ENCODE data around the gene CCNK. TPM values are rescaled to one million over a fixed set of nuclear protein-coding genes. Genes with fewer than 3 reads are reported as not detected.

CCNK gene
- total and polyA plus RNA-seq, 10 donors, result 11.8 to 58.3 (median 39.8) TPM

DNA sequence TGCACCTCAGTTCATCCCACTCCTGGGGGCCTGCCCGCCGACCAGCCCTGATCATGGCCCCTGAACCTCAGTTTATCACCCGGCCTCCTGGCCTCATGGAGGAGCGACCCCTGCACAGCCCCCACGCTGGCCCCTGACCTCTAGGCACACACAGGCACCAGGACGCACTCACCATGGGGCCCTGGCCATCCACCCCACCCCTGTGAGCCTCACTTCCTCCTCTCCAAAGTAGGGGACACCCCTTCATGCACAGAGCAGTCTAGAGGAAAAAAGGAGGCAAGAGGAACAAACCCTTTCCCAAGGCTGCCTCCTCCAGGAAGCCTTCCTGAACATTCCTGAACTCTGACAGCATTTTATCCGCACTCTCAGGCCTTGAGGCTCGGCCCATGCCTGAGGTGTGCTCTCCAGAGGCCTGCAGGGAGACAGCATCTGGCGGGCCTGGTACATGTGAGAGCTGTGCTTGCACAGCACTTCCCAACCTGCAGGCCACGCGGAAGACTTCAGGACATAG lies 39.4 kb downstream of the CCNK start:
- WGBS, 5 donors, result 77 to 98% (median 90%) methylated on average over 11 of the region's 11 CpGs
- peaks cover 7 to 47% (median 26%) of the 10 kb centered on the region in 6 donors for H3K4me1 ChIP-seq

DNA sequence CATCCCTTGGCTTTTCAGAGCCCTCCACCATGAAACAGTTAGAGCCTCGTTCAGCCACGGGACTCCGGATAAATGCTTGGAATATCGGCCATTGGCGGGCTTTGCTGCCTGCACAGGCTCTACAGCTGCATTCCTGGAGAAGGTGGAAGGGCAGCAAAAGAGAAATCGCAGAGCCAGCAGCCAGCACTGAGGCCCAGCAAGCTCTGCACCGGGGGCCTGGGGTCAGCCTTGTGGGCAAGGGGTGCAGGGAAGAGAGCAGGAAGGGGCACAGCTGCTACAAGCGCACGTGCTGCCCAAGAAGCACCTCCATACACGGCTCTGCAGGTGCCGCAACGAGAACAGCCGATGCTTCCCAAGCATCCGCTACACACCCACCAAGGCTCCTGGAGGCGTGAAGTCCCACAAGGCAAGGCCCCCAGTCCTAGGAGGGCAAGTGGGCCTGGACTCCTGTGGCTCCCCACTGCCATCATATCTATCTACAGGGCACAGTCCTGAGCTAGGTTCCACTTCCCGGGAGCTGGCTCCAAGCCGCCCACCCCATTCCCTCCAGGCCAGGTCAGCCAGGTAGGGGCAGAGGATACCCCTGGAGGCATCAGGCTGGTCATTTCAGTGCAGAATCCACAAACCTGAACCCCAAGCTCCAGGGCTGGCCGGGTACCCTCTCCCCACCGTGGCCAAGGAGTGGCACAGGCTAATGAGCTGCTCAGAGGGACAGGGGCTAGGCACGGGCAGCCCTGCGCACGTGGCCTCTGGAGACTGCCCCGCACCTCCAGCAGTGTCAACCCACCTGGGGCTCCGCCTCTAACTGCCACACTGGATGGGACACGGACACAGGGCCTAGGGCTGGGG lies 40.2 kb downstream of the CCNK start:
- intact Hi-C loops (cut with DNase I; ENCODE audit: low total_unique reads), result no loop called here
- H3K4me3 ChIP-seq, result no peak overlapping the region
- peak overlapping the region in 1 of 8 donors; percentile 64 for H3K27ac ChIP-seq
- peaks cover 7 to 55% (median 29%) of the 10 kb centered on the region in 6 donors for H3K4me1 ChIP-seq
- 89 to 95% (median 93%) methylated on average over 16 to 25 of the region's 25 CpGs for WGBS, 5 donors
- no peaks in the 10 kb centered on the region for H3K36me3 ChIP-seq
- H3K27me3 ChIP-seq (replicated peaks in 1 of 7), result no peaks in the 10 kb centered on the region
- TF ChIP-seq POLR2A (IDR thresholded peaks at IDR 0.05), result no peak
- TF ChIP-seq, protein P1, sequence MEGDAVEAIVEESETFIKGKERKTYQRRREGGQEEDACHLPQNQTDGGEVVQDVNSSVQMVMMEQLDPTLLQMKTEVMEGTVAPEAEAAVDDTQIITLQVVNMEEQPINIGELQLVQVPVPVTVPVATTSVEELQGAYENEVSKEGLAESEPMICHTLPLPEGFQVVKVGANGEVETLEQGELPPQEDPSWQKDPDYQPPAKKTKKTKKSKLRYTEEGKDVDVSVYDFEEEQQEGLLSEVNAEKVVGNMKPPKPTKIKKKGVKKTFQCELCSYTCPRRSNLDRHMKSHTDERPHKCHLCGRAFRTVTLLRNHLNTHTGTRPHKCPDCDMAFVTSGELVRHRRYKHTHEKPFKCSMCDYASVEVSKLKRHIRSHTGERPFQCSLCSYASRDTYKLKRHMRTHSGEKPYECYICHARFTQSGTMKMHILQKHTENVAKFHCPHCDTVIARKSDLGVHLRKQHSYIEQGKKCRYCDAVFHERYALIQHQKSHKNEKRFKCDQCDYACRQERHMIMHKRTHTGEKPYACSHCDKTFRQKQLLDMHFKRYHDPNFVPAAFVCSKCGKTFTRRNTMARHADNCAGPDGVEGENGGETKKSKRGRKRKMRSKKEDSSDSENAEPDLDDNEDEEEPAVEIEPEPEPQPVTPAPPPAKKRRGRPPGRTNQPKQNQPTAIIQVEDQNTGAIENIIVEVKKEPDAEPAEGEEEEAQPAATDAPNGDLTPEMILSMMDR (IDR thresholded peaks at IDR 0.05 in 8 of 11, conservative IDR thresholded peaks at IDR 0.05 in 3 of 11), result no peak
- TF ChIP-seq POLR2AphosphoS5 (IDR thresholded peaks at IDR 0.05), result no peak
- peak; percentile 66 for DNase-seq
- no peaks in the 10 kb centered on the region for H3K9me3 ChIP-seq

More for the DNA sequence above, 39.4 kb downstream of the CCNK start:
- TF ChIP-seq, protein P1 (IDR thresholded peaks at IDR 0.05 in 8 of 11, conservative IDR thresholded peaks at IDR 0.05 in 3 of 11), result no peak
- TF ChIP-seq POLR2A (IDR thresholded peaks at IDR 0.05) (no peak), POLR2AphosphoS5 (IDR thresholded peaks at IDR 0.05) (no peak)
- intact Hi-C loops (cut with DNase I; ENCODE audit: low total_unique reads), result no loop called here
- no peak overlapping the region for H3K27ac ChIP-seq
- H3K36me3 ChIP-seq, result peaks cover 0 to 2% (median 0%) of the 10 kb centered on the region in 6 donors
- H3K4me3 ChIP-seq, result no peak overlapping the region
- peak; percentile 69 for DNase-seq
- no peaks in the 10 kb centered on the region for H3K9me3 ChIP-seq
- H3K27me3 ChIP-seq (replicated peaks in 1 of 7), result no peaks in the 10 kb centered on the region

DNA sequence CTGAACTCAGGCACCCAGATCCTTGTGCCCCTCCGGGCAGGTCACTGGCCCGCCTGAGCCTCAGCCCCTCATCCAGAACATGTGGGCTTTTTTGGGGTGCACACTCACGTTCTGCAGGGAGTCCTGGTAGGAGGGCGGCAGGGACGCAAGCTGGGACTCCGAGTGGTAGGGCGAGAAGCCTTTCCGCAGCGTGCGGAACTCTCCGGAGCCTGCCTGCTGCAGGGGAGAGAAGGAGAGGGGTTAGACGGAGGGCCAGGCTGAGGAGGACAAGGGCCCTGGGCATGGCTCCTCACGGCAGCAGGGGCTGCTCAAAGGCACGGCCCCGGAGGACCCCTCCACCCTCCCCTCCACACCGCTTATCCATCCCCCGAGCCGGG lies 40.8 kb downstream of the CCNK start:
- Histone ChIP-seq H3K9me3 (no peaks in the 10 kb centered on the region), H3K4me3 (no peak overlapping the region), H3K36me3 (no peaks in the 10 kb centered on the region), H3K27ac (peak overlapping the region in 1 of 8 donors; percentile 64), H3K4me1 (peaks cover 7 to 61% (median 32%) of the 10 kb centered on the region in 6 donors), H3K27me3 (replicated peaks in 1 of 7) (no peaks in the 10 kb centered on the region)
- TF ChIP-seq, protein P1 (IDR thresholded peaks at IDR 0.05 in 8 of 11, conservative IDR thresholded peaks at IDR 0.05 in 3 of 11), result no peak
- TF ChIP-seq POLR2A (IDR thresholded peaks at IDR 0.05) (no peak), POLR2AphosphoS5 (IDR thresholded peaks at IDR 0.05) (no peak)
- intact Hi-C loops (cut with DNase I; ENCODE audit: low total_unique reads), result no loop called here
- WGBS, 5 donors, result 81 to 94% (median 88%) methylated on average over 17 to 18 of the region's 18 CpGs
- peak; percentile 63 for DNase-seq

DNA sequence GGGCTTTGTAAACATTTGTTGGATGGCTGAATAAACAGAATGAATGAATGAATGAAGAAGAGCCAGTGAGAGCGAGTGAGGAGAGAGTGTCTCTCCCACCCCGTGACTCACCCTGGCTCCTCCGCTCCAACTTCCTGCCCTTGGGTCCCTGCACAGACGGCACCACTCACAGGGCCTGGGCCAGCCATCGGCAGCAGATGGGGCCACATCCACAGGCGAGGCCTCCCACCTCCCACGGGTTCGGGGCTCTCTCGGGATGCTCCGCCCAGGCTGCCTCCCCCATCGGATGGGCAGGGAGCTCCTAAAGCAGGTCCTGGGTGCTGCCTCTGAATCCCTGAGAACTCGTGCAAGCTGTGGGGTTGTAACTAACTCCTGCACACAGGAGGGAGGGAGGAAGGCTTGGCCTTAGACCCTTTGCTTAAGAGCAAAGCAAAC lies 41.3 kb downstream of the CCNK start:
- peak; percentile 65 for DNase-seq
- peak overlapping the region in 3 of 8 donors; percentile 31 to 64 (median 33) for H3K27ac ChIP-seq
- TF ChIP-seq POLR2A (IDR thresholded peaks at IDR 0.05), result no peak
- TF ChIP-seq, protein P1 (IDR thresholded peaks at IDR 0.05 in 8 of 11, conservative IDR thresholded peaks at IDR 0.05 in 3 of 11), result no peak
- TF ChIP-seq POLR2AphosphoS5 (IDR thresholded peaks at IDR 0.05), result peak in 2 of 3 donors; percentile 34 to 44
- no peaks in the 10 kb centered on the region for H3K36me3 ChIP-seq
- H3K9me3 ChIP-seq, result no peaks in the 10 kb centered on the region
- H3K4me1 ChIP-seq, result peaks cover 7 to 66% (median 33%) of the 10 kb centered on the region in 6 donors
- H3K27me3 ChIP-seq (replicated peaks in 1 of 7), result no peaks in the 10 kb centered on the region
- WGBS, 5 donors, result 55 to 70% (median 61%) methylated on average over 10 to 12 of the region's 12 CpGs
- intact Hi-C loops (cut with DNase I; ENCODE audit: low total_unique reads), result no loop called here
- no peak overlapping the region for H3K4me3 ChIP-seq

Data from spleen (tissue), 11 donors.